Mesothelial cell of epicardium (in vitro differentiated cells): Measurements from ENCODE around the gene TTC28. TPM values are rescaled to one million over a fixed set of nuclear protein-coding genes. Genes with fewer than 3 reads are reported as not detected.
A peak's percentile ranks its signal among the peaks of the same experiment; 100 is the strongest.

Experiments used
- DNase-seq, 2 experiments: peaks; one replicate each; pipeline ENCODE4 v3.0.0; 2021; ENCODE audit warnings: low spot score in 2 of 2; ENCODE audit not compliant: unreplicated experiment in 2 of 2
- H3K27ac Mint-ChIP-seq: 2 replicates; pipeline ENCODE4 v1.8.0; 2021; ENCODE audit warnings: mixed read lengths
- H3K27me3 Mint-ChIP-seq: 2 replicates; pipeline ENCODE4 v1.8.0; 2021; ENCODE audit warnings: low read depth, mixed read lengths
- H3K36me3 Mint-ChIP-seq: 2 replicates; pipeline ENCODE4 v1.8.0; 2021; ENCODE audit warnings: mixed read lengths
- H3K4me1 Mint-ChIP-seq: 2 replicates; pipeline ENCODE4 v1.8.0; 2021; ENCODE audit warnings: mixed read lengths
- H3K4me3 Mint-ChIP-seq: 2 replicates; pipeline ENCODE4 v1.8.0; 2021; ENCODE audit warnings: mild to moderate bottlenecking, moderate library complexity, mixed read lengths
- H3K9me3 Mint-ChIP-seq: 2 replicates; pipeline ENCODE4 v1.8.0; 2021; ENCODE audit warnings: mixed read lengths
- CTCF ChIP-seq: fragments of 200-600 bp; sonication (generic); IDR thresholded peaks from one replicate; pipeline ENCODE4 v1.5.0; 2021; ENCODE audit warnings: antibody characterized with exemption; ENCODE audit not compliant: unreplicated experiment
- total RNA-seq: library from RNA; stranded (reverse); gene quantifications from 3 replicates; pipeline ENCODE4 v1.2.1, GENCODE V29; 2021

The TTC28 gene
- total RNA-seq, 1 donor from 2014 or later: 95.9 TPM

- Mint-ChIP-seq H3K36me3 (no peaks in the 10 kb centered on the region), H3K27me3 (no peaks in the 10 kb centered on the region), H3K27ac (no peak overlapping the region), H3K9me3 (no peaks in the 10 kb centered on the region), H3K4me3 (no peak overlapping the region), H3K4me1 (peaks cover 37% of the 10 kb centered on the region)
- no peak for TF ChIP-seq CTCF
- no peak for DNase-seq
Observed at GRCh38 chr22:28185130-28185529, 494.5 kb downstream of the TTC28 start.

GRCh38 chr22:28183078-28183860, 496.4 kb downstream of the TTC28 start:
- H3K27ac Mint-ChIP-seq: no peak overlapping the region
- H3K4me1 Mint-ChIP-seq: peaks cover 37% of the 10 kb centered on the region
- H3K4me3 Mint-ChIP-seq: no peak overlapping the region
- TF ChIP-seq CTCF: no peak
- H3K9me3 Mint-ChIP-seq: no peaks in the 10 kb centered on the region
- no peaks in the 10 kb centered on the region for H3K36me3 Mint-ChIP-seq
- no peak for DNase-seq
- no peaks in the 10 kb centered on the region for H3K27me3 Mint-ChIP-seq

- no peak overlapping the region for H3K4me3 Mint-ChIP-seq
- H3K36me3 Mint-ChIP-seq: peaks cover 5% of the 10 kb centered on the region
- TF ChIP-seq CTCF: no peak
- DNase-seq: no peak
- no peaks in the 10 kb centered on the region for H3K27me3 Mint-ChIP-seq
- H3K27ac Mint-ChIP-seq: peak overlapping the region; percentile 87
- H3K4me1 Mint-ChIP-seq: peaks cover 26% of the 10 kb centered on the region
- H3K9me3 Mint-ChIP-seq: peaks cover 10% of the 10 kb centered on the region
Observed at GRCh38 chr22:28180804-28181731, 498.6 kb downstream of the TTC28 start.

GRCh38 chr22:28179392-28179791, 500.2 kb downstream of the TTC28 start:
- Mint-ChIP-seq H3K27ac (no peak overlapping the region), H3K9me3 (peaks cover 12% of the 10 kb centered on the region), H3K4me3 (no peak overlapping the region), H3K4me1 (peaks cover 25% of the 10 kb centered on the region), H3K36me3 (peaks cover 7% of the 10 kb centered on the region), H3K27me3 (no peaks in the 10 kb centered on the region)
- TF ChIP-seq CTCF: no peak
- DNase-seq: no peak

GRCh38 chr22:28175730-28176492, 503.7 kb downstream of the TTC28 start:
- DNase-seq: no peak
- TF ChIP-seq CTCF: no peak
- Mint-ChIP-seq H3K4me1 (peaks cover 33% of the 10 kb centered on the region), H3K9me3 (peaks cover 12% of the 10 kb centered on the region), H3K4me3 (no peak overlapping the region), H3K27me3 (peaks cover under 1% of the 10 kb centered on the region), H3K36me3 (peaks cover 7% of the 10 kb centered on the region), H3K27ac (no peak overlapping the region)
